HG03432 (cell line): ENCODE measurements around the gene MFNG.
"Not testable (repeated sequence)": the region's sequence is repeated elsewhere in the genome, so short reads cannot be mapped to it uniquely, and the experiment has no call there.

Experiments
- ATAC-seq: cut with Tn5 transposase; IDR thresholded peaks from one replicate; pipeline ENCODE4 v1.9.1; 2021; ENCODE audit warnings: mild to moderate bottlenecking, moderate library complexity; ENCODE audit not compliant: unreplicated experiment

Gene MFNG, protein sequence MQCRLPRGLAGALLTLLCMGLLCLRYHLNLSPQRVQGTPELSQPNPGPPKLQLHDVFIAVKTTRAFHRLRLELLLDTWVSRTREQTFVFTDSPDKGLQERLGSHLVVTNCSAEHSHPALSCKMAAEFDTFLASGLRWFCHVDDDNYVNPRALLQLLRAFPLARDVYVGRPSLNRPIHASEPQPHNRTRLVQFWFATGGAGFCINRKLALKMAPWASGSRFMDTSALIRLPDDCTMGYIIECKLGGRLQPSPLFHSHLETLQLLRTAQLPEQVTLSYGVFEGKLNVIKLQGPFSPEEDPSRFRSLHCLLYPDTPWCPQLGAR

DNA sequence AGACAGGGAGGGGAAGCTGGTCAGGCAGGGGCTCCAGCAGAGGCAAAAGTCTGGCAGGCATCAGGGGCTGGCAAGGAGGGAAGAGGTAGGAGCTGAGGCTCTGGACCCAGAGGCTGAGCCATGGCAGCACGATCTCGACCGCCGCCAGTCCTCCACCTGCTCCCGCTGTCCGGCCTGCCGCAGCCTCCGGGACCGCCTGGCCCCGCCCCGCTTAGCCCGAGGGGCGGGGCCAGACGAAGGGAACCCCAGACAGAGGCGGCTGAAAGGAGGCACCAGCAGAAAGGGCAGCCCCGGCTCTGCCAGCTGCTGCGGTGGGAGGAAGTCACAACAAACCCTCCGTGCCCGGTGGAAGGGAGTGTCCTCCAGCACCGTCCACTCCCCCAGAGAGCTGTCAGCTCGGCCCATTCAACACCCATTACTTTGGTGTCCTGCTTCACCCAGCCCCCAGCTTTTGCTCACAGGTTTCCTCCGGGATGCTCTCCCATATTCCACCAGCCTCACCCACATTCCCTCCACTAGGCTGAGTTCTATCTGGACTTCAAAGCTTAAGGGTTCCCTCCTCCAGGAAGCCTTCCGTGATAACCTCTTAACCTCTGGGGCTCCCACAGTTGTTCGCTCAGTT, at the start of gene MFNG:
Gene MFNG (minus strand): TSS at position 161 of the 622 bp plus-strand sequence. CDS start 207 bp downstream, outside the sequence.
- peak; percentile 58 for ATAC-seq

DNA sequence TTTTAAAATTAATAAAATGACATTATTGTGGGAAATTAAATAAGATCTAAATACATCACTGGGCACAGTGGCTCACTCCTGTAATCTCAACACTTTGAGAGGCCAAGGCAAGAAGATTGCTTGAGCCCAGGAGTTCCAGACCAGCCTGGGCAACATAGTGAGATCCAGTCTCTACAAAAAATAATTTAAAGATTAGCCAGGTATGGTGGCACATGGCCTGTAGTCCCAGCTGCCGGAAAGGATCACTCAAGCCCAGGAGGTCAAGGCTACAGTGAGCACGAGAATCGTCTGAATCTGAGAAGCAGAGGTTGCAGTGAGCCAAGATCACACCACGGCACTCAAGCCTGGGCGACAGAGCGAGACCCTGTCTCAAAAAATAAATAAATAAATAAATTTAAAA, 49.0 kb upstream of the MFNG start:
- ATAC-seq: no peak

DNA sequence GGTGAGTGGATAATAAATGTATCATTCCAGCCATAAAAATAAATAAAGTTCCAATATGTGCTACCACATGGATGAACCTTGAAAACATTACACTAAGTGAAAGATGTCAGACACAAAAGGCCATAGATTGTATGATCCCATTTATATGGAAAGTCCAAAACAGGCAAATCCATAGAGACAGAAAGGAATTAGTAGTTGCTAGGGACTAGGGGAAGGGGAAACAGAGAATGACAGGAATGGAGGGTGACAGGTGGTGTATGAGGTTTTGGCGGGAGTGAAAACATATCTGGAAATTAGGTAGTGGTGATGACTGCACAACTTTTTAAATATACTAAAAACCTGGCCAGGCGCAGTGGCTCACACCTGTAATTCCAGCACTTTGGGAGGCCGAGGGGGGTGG, 48.3 kb upstream of the MFNG start:
- no peak for ATAC-seq

DNA sequence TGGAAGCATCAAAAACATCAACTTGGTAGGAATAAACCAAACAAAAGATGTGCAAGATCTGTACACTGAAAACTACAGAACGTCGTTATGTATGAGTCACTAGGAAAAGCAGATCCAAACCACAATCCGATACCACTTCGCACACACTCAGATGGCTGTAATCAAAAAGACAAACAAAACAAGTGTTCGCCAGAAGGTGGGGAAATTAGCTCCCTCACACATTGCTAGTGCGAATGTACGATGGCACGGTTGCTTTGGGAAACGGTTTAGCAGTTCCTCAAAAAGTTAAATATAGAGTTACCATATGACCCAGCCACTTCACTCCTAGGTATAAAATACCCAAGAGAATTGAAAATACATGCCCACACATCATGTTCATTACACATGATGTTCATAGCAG, 47.8 kb upstream of the MFNG start:
- ATAC-seq: no peak

DNA sequence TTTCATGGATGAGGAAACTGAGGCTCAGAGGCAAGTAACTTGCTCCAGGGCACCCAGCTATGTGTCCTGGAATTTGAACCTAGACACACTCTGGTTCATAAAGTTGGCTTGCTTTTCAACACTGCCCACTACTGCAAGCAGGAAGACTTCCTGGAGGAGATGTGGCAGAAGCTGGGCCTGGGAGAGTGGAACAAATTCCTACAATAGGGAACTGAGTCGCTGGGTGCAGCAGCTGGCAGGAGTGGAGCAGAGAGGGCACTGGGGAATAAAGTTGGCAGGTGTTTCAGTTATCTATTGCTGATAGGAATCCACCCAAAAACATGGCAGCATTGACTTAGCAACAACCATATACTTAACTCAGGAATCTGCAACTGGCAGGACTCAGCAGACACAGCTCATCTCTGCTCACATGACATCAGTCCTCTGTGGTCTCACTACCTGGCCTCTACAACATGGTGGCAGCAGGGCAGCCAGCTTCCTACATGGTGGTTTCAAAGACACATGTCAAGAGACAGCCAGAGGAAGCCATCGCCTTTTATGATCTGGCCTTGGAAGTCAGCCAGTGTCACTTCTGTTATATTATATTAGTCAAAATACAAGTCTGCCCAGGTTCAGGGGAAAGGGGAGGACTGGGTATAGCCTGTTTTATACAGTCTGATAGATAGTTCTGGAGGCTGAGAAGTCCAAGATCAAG, 43.6 kb upstream of the MFNG start:
- ATAC-seq: no peak

DNA sequence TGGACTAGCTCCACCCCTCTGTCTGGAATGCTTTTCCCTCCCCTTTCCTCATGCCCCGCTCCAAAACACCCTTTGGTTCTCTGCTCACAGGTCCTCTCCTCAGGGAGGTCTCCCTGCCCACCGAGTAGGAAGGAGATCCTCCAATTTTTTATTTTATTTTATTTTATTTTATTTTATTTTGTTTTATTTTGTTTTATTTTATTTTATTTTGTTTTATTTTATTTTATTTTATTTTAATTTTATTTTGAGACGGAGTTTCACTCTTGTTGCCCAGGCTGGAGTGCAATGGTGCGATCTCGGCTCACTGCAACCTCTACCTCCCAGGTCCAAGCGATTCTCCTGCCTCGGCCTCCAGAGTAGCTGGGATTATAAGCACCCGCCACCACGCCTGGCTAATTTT, 41.8 kb upstream of the MFNG start:
- ATAC-seq: not testable (repeated sequence)

DNA sequence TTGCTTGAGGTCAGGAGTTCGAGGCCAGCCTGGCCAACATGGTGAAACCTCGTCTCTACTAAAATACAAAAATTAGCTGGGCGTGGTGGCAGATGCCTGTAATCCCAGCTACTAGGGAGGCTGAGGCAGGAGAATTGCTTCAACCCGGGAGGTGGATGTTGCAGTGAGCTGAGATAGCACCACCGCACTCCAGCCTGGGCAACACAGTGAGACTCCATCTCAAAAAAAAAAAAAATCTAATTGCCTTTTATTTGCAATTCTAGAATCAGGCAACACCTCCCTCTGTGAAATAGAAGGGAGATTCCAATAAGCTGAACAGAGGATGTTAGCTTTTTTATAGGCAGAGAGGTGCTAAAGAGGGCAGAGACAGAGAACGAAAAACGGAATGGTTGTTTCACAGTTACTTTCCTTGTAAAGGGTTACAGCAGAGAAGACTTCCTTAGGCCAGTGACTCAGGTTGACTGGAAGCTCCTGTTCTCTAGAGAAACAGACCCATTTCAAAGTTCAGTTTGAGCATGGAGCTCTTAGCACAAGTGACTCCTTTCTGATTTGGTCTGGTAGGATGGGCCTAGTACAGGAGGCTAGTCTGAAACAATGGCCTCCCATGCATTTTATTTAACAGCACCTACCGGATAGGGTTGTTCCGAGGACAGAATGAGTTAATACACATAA, 41.0 kb upstream of the MFNG start:
- not testable (repeated sequence) for ATAC-seq

DNA sequence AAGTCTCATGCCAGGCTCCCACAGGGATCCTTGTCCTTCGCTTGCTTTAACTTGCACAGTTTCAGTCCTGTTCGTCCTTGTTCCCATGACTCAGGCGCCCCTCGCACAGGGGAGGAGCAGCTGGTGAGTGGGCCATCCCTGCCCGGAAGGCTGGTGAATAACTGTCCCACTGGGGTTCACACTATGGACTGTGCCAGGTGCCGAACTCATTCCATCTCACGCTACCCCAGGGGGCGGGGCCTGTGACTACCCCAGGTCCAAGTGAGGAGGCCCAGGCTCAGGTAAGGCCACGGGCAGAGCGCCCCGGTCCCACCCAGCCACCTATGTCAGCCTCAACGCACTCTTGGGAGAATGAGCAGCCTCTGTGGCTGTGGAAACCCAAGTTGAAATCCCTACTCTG, 40.2 kb upstream of the MFNG start:
- no peak for ATAC-seq

DNA sequence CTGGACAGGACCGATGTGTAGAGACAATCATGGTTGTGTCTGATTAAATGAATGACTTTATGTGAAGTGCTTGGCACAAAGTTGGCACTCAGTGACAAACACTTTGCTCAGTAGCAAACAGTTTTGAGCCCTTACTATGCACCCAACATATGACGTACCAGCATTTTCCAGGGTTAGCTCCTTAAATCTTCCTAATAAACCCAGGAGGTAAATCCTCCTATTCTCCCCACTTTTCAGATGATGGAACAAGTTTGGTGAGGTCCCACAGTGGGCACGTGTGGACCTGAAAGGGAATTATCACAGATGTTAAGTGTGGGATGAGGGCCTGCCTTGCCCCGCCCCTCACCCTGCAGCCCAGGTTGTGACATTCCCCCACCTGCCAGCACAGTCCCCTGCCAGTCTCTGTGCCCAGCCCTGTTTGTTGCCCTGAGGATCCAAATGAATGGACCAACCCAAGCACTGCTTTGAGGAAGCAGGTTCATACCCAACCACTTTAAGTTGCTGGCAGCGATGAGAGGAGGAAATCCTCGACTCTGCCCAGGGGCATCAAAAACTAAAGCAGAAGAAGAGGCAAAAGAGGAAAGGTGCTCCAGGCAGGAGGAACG, 39.7 kb upstream of the MFNG start:
- no peak for ATAC-seq

DNA sequence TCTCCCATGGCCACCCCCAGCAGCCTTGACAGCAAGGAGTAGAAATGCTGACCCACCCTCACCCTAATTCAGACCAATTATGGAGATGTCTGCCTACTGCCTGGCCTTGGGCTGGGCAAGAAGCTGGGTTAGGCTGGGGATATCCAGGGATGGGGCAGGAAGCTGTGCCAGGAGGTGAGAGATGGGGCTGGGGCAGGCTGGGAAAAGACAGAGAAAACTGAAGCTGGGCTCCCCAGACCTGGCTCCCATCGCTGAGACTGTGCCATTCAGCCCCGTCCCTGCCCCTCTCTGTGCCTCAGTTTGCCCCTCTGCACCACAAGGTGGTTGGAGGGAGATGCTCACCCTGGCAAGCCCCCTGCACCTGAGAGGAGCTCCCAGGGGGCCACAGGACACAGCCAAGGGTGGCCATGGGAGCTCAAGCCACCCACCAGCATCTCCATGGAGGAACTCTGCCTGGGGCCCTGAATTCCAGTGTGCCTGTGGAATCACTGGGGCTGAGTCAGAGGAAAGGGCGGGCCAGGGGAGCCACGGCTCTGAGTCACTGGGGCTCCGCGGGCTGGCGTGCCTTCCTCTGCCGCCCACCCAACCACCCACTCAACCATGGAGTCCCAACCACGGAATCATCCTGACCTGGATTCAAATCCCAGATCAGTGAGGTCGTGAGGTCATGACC, 39.0 kb upstream of the MFNG start:
- ATAC-seq: no peak

DNA sequence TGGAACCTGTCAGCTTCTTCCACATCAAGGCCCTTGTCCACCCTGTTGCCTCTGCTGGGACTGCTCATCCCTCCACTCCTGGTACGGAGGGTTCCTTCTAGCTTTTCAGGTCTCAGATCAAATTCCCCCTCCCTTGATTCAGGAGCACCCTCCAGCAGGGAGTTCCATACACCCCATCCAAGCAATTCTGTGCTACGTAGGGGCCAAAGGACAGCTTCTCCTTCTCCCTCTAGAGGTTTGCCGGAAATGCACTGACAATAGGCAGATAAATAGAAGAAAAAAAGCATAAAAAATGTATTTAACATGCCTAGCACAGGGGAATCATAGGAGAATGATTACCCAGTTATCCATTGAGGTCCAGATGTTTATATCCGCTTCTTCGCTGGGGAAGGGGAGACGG, 36.3 kb upstream of the MFNG start:
- ATAC-seq: no peak

DNA sequence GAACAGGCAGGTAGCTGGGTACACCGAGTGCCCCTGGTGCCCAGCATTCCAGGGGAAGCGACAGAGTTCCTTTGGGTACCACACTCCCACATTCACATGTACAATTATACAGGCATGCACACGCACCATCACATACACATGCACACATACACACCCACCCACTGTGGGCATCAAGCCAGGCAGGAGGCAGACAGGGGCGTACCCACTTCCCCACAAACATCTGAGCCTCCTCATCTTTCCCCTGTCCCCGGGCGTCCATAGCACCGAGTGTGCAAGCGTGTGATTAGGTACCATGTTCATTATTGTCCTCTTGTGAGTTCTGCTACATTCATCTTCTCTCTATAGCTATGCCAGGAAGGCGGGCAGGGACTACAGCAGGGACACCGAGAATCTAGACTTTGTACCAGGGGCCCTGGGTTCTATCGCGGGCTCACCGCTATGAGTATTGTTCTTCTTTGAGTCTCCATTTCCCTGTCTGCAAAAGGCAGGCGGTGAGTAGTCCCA, 35.1 kb upstream of the MFNG start:
- no peak for ATAC-seq

DNA sequence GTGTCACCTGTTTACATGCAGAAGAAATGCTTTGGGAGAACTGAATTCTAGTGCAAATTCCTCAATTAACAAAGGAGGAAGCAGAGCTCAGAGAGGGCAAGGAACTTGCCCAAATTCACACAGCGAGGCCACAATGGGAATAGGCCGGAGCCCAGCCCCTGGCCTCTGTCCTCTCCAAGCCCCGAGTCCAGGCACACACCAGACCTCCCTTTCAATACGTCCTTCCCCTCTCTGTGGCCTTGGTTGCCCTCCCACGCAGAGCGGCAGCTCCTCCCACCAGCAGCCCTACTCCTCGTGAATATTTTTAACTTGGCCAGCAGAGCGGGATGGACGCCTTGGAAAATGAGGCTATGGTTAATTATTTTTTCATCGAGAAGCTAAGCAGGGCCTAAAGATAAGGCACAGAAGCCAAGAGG, 34.6 kb upstream of the MFNG start:
- no peak for ATAC-seq

DNA sequence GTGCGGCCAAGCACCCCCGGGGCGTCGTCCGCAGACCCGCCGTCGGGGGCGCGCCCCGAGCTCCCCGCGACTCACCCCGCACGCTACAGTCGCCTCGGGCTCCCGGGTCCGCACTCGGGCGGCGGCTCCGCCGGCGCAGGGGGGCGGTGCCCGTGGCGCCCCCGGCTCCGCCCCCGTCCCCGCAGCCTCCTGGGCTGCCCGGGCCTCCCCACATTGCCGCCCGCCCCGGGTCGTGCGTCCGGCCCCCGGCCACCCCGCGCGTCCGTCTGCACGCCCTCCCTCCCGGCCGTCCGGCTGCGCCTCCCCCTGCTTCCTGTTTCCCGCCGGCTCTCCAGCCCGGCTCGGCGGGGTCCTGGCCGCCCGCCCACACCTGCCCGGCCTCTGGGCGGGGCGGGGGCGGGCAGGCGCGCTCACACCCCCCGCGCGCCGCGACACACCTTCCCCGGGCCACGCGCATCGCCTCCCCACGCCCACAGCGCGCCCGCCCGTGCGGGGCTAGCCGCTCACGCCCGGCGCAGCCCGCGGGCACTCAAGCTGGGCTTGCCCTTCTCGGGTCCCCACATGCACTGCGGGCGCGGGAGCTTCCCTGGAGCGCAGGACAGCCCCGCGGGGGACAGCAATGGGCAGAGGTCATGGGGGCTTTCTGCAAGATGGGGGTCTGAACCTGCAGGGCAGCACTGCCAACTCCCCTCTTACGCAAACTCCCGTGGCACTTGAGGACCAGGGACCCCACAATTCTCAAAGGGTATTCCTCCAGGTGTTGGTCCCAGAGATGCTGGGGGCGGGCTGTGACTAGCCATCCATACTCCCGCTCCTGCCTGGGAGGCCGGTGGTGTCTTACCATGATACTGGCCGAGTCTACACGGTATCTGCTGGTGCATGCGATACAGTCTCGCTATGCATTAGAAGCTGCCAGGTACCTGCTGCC, 33.3 kb upstream of the MFNG start, which contains the start of gene CARD10:
Gene CARD10 (minus strand): TSS at position 148 of the 928 bp plus-strand sequence. CDS start 215 bp downstream, outside the sequence.
- no peak for ATAC-seq

DNA sequence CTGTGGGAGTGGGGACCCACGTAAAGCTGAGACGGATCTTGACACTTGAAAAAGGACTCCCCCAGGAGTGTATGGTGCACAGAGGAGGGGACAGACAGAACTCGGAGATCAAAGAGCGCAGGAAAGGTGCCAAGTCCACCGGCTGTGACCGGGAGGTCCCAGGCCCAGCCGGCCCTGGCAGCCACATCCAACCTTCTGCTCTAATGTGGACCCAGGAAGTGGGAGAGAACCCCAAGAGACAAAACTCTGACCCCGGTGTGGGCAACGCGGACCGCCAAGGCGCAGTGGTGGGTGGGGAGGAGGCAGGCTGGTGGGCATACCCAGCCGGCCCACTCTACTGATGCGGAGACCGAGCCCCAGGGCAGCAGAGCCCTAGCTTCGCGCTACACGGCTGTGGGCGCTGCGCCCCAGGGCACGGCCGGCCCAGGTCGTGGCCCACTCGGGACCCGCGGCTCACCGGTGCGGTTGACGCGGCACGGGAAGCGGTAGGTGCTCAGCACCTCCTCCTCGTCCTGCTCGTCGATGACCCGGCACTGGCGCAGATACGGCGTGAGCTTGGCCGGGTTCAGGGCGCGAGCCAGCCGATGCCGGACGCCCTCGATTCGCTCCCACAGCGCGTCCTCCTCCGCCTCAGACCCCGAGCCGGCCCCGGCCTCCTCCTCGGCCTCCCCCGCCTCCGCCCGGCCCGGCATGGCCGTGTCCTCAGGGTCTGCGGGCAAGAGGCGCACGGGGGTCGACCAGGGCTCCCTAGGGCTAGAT, 32.5 kb upstream of the MFNG start:
- no peak for ATAC-seq

DNA sequence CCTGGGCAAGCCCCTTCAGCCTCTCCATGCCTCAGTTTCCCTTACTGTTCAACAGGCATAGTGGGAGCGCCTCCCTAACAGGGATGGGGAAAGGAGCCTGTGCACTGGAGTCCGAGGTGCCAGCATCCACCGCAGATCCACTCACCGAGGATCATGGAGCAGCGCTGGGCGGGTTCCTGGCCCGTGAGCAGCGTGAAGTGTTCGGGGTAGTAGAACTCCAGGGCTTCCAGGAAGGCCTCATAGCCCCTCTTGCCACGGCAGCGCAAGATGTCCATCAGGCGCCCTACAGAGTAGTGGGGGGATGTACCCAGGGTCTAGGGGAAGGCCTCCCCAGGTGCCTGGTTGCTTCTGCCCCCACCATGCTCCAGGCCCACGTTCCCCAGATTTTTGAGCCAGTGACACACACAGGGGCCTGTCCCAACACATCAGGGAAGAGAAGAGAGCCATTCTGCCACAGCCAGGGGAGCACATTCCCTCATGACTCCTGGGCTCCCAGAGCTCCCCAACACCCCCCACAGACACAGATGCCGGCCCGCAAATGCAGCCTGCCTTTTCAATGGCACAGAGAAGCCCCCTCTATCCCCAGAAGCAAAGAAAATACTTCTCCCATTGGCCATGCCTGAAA, 31.8 kb upstream of the MFNG start:
- no peak for ATAC-seq

DNA sequence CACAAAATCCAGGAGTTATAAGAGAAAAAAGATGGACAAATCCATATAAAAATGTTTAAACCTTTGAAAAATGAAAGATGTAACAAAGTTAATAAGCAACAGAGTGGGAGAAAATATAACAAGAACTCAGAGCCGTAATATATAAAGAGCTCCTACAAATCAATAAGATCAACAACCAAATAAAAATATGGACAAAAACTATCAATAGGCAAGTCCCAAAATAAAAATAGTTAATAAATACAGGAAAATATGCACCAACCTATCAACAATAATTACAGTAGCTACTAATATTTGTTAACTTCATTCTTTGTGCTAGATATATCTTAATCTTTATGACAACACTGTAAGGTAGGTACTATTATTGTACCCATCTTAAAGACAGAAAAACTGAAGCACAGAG, 30.3 kb upstream of the MFNG start:
- ATAC-seq: no peak

DNA sequence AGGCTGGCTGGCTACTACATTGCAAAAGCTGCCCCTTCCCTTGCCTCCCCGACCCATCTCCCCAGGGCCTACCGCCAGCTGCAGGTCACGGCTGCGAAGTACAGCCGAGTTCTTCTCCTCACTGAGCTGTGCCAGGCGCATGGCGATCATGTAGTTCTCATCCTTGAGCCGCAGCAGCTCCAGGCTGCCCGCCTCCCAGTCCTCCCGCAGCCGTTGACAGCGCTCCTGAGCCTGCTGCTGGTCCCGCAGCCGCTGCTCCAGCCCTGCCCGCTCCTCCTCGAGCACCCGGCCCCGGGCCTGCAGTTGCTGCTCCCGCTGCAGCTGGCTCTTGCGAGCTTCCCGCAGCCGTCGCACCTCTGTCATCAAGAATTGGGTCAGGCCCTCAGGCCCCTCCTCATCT, 29.7 kb upstream of the MFNG start:
- ATAC-seq: no peak
